ENCODE data around the gene RNF130.
"Not testable (repeated sequence)": the region's sequence is repeated elsewhere in the genome, so short reads cannot be mapped to it uniquely, and the experiment has no call there.

Gene RNF130

GRCh38 chr5:180101451-180102105 is 30.0 kb upstream of the RNF130 start:
- DNase-seq: no peak

GRCh38 chr5:180100621-180101450 is 29.3 kb upstream of the RNF130 start:
- DNase-seq: no peak

- no peak for DNase-seq
Observed at GRCh38 chr5:180099733-180100611, 28.4 kb upstream of the RNF130 start.

GRCh38 chr5:180098991-180099732 is 27.6 kb upstream of the RNF130 start:
- DNase-seq: peak; percentile 44

- DNase-seq: no peak
Observed at GRCh38 chr5:180098526-180098925, 27.0 kb upstream of the RNF130 start.

GRCh38 chr5:180097926-180098325 is 26.4 kb upstream of the RNF130 start:
- no peak for DNase-seq

GRCh38 chr5:180097163-180097894 is 25.8 kb upstream of the RNF130 start:
- DNase-seq: no peak

GRCh38 chr5:180096616-180097015 is 25.1 kb upstream of the RNF130 start:
- no peak for DNase-seq

- DNase-seq: no peak
Observed at GRCh38 chr5:180095545-180095944, 24.0 kb upstream of the RNF130 start.

GRCh38 chr5:180093651-180094382 is 22.3 kb upstream of the RNF130 start:
- DNase-seq: no peak

- no peak for DNase-seq
Observed at GRCh38 chr5:180093241-180093640, 21.7 kb upstream of the RNF130 start.

- DNase-seq: peak; percentile 57
Observed at GRCh38 chr5:180090769-180091546, 19.4 kb upstream of the RNF130 start.

- peak; percentile 92 for DNase-seq
Observed at GRCh38 chr5:180090098-180090768, 18.7 kb upstream of the RNF130 start.

GRCh38 chr5:180089628-180090027 is 18.1 kb upstream of the RNF130 start:
- not testable (repeated sequence) for DNase-seq

GRCh38 chr5:180088561-180088960 is 17.0 kb upstream of the RNF130 start:
- no peak for DNase-seq

- DNase-seq: no peak
Observed at GRCh38 chr5:180086816-180087399, 15.3 kb upstream of the RNF130 start.

GRCh38 chr5:180085837-180086236 is 14.3 kb upstream of the RNF130 start:
- DNase-seq: no peak

- DNase-seq: no peak
Observed at GRCh38 chr5:180084638-180085561, 13.3 kb upstream of the RNF130 start.

Data from activated CD8-positive, alpha-beta memory T cell treated with anti-CD3 and anti-CD28 coated beads for 24 hours (primary cell).